ENCODE measurements around the gene FRMD4B.

FRMD4B gene

DNA sequence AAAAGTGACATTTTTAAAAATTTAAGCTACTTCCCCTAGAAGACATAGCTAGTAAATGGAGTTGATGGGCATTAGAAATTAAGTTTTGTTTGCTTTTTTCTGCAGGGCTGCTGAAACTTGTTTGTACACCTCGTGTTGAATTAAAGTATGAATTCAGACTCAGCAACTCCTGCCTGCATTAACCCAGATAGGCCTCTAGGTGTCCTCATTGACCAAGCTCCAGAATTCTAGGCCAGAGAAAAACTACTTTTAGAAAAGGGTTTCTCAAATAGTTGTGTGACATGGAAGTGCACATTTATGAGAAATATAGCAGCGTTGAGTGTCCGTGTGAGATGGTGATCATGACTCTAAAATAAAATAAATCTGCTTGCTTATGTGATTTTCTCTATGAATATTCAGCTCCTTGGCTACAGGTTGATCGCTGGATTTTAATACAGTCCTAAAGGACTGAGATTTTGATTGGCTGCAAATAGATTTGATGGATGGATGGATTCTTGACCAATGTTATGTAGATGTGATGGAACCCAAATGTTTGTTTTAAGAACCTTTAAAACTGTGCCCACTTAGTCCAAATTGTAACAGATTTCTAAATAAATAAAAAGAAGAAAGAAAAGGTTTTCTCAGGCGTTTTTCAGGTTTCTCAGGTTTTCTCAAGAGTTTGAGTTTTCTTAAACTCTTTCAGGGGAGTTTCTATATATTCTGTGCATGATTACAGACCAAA lies 224.1 kb downstream of the FRMD4B start:
- no peak for DNase-seq

DNA sequence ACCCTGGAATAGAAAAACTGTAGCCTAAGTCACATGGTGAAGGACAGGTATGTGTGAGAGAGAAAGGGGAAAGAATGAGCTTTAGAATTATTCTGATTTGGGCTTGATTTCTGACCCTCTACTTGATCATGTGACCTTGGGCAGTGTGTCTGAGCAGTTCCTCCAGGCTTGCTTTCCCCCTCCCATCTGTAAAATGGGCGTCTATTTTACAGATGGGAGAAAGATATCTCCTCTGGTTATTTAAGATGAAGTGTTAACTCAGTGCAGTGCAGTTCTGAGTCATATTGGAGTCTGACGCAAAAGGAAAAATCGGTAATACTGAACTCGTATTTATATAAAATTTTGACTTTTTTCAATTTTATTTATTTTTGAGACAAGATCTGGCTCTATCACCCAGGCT lies 225.4 kb downstream of the FRMD4B start:
- DNase-seq, result no peak

DNA sequence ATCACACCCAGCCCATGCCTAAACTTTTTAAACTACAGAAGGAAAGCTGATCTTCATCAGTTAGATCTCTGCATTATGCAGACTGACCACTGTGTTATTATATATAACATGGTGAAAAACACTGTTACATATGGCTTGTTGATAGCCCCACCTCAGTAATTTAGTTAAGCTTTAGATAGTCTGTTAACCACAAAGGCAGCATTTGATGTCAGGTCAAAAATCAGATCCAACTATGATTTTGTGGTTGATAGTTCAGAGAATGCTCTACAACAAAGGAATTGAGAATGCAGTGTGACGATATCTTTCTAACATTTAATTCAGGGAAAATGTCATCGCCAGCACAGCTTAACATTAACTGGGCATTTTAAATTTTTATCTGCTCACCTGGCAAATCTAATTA lies 225.8 kb downstream of the FRMD4B start:
- DNase-seq, result no peak

DNA sequence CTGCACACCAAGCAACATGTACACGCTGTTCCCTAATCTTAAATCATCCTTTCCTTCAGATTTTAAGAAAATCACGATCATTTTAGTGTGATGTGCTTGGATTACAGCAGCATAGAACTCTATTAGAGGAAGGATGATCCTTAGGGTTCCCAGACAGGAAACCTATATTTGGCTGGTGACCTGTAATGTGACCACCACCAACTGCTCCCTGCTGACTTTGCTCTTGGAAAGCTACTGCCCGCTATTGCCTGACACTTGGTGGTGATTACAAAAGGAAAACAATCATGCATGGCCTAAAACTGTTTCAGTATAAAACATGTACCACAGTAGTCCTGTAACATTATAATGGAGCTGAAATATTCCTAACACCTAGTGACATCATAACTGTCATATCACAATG lies 236.3 kb downstream of the FRMD4B start:
- no peak for DNase-seq

DNA sequence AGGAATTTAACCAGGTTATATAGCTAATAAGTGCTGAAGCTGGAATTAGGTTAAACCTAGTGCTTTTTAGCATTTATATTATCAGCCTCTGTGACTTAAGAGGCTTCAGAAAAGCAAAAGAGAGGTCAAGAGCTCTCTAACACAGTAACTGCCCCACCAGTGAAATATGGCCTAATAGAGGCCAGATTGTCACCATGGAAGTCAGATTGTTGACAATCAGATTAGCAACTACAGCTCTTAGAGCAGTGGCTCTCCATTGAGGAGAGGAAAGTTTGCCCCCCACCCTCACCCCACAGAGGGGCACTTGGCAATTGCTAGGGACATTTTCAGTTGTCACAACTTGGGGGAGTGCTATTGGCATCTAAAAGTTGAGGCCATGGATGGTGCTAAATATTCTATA lies 240.2 kb downstream of the FRMD4B start:
- no peak for DNase-seq

DNA sequence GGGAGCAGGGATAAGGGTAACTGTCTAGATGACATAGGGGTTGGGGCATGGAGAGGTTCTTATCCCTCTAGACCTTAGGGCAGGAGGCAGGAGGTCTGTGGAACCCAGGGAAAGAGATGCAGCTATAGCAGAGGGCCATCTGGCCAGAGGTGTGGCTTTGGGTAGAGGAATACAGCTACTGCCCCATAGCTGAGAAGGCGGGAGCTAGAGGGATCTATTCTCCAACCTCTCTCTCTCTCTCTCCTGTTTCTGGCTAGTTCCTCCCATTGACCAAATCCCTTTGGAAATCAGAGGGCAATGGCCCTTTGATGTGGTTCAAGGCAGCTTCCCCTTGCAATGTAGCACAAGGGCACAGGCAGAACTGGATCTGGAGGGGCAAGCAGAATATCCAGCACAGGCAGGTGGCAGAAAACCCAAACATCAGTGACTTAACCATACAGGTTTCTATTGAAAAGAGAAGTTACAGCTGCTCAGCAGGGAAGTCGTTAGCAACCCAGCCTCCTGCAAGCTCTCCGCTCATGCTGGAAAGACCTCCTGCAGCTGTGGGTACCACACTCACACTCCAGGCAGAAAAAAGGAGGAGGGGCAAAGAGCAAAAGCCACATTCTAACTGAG lies 241.2 kb downstream of the FRMD4B start:
- DNase-seq, result no peak

DNA sequence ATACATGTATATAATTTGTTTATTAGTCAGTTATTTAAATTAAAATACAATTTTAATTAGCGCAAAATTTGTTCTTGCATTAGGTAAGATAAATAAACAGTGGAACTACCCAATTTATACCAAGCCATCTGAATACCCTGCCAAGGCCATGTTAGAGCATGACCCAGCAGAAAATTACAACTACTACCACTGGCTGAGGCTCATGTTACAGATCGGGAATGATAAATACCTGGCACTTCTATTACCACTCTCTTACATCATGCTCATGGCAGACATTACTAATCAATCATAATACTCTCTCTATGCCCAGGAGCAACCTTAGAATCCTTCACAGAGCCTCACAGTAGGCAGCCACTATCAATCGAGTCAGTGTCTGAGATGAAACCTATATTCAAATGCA lies 242.3 kb downstream of the FRMD4B start:
- no peak for DNase-seq

DNA sequence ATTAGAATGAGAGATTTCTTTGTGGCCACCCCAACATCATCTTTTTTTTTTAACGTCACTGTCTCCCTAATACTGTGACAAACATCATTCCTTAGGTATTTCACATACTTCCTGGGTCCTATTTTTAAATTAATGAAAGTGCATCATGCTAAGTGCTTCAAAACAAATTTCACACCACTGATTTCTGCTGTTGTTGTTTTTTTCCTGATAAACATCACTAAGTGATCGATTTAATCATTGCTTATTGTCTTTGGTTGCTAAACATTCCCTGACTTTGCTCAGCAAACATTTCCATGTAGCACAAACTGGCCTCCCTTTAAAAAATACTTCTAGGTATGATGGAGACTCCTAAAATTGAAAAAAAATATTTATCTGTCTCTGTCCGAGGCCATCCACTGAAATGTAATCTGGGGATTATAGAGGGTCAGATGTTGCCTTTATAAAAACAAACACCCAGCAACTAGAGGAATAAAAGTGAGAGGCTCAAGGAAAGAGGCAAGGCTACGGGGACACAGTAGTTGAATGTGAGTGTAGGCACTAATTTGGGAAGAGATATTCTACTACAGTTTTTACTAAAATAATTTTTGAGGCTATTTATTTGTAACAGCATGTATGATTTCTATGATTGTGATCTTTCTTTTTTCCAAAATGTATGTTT lies 243.0 kb downstream of the FRMD4B start:
- DNase-seq, result no peak

DNA sequence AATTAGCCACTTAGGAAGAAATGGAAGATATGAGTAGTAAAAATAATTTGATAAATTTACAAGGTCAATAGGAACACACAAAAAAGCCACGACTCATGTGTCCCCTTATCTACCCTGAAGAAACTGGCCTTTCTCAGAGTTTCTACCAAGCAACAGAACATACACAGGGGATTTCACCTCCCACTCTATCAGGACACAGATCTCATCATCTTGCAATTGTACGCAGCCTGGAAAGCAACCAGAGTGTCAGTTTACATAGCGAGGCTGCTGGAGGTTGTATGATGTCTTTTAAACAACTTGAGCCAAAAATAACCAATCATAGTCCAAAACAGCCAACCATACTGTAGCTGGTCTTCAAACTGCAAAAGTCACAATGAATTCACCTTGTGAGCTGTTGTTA lies 243.8 kb downstream of the FRMD4B start:
- DNase-seq, result no peak

DNA sequence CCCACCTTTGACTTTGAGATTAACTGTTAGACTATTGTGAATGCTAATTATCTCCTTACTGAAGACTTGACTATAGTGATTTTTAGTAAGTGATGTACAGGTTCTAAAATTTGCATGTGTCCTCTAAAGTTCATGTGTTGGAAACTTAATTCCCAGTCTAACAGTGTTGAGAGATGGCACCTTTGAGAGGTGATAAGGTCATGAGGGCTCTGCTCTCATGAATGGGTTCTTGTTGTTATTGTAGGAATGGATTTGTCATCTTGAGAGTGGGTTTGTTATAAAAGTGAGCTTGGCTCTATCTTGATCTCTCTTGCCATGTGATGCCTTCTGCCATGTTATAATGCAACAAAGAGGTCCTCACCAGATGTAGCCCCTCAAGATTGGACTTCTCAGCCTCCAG lies 244.6 kb downstream of the FRMD4B start:
- DNase-seq, result no peak

DNA sequence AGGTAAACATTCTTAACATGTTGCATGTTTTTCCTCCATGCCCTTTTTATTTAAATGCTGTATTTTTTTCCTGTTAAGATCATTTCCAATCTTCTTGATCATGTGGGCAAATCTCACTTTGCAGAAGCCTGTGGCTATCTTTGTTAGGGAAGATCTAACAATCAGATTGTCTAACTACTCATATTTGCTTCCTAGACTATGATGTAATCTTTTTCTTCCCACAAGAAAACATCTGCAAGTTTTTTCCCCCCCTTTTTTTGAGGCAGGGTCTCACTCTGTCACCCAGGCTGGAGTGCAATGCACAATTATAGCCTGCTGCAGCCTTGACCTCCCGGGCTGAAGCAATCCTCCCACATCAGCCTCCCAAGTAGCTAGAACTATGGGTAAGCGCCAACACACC lies 248.5 kb downstream of the FRMD4B start:
- no peak for DNase-seq

DNA sequence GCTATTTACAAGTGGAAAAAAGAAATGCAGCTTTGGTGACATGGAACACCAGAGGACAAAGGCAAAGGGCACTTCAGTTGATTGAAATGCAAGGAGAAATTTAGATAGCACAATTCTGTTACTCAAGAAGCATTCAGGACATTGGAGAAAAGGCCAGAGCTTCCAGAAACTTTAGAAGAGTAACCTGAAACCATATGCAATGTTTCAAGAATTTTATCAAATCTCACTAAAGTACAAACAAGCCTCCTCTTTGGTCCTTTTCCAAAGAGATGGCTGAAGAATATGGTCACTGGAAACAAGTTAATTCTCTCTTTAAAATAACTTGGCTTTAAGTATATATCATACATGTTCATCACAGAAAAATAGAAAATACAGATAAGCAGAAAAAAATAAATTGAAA lies 248.9 kb downstream of the FRMD4B start:
- no peak for DNase-seq

DNA sequence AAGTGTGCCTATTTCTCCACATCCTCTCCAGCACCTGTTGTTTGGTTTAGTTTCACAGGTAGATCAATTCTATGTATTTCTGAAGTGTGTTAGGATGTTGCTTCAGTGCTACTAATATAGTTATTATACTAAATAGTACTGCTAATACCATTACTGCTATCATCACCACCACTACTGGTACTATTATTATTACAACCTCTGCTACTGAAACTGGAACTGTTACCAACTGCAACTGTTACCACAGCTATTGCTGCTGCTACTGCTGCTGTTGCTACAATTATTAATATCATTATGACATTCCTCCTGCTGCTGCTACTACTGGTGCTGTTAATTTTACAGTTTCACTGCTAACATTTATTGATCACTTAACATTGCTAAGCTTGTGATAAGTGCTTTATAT lies 255.2 kb downstream of the FRMD4B start:
- DNase-seq, result no peak

DNA sequence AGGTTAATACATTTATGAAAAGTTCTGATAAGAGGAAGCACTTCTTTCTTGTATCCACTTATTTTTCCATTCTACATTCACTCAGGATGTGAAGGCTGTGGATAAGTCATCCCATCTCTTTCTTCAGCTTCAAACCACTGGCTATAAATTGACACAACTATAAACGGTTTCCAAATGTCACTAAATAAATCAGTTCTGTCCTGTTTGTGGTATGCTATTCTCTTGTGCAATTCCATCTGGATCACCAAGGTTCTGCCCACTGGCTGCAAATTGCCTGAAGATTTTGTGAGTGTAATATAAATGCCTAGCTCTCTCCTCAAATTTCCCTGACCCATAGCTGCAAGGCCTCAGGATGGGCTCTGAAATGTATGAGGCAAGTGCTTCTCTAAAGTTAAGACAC lies 256.4 kb downstream of the FRMD4B start:
- no peak for DNase-seq

DNA sequence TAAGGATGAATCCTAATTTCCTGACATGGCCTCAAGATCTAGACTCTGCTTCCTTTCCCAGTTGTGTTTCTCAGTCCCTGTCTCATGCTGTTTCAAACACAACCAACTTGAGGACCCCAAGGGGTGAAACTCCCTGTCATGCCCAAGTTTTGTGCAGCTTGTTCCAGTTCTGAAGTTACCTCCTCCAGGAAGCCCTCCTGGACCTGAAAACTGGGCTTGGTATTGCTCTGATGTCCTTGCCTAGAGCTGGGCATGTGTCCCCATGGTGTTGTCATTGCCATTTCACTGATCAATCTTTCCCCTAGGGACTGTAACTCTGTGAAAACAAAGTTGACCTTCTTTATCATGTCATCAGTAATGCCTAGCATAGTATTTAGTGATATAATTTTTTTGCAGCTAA lies 257.4 kb downstream of the FRMD4B start:
- DNase-seq, result no peak

DNA sequence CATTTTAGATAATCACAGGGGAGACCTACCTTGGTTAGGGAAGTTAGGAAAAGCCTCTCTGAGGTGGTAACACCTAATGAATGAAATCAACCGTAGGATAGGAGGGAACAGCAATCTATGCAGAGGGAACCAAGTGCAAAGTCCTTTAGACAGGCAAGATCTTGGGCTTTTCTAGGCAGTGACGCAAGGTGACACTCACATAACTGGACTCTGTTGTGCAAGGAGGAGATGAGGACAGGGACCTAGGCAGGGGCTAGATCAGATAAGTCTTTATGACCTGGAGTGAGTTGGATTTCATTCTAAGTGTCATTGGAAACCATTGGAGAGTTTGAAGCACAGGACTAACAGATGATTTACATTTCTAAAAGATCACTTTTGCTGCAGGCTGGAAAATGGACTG lies 258.9 kb downstream of the FRMD4B start:
- no peak for DNase-seq

DNA sequence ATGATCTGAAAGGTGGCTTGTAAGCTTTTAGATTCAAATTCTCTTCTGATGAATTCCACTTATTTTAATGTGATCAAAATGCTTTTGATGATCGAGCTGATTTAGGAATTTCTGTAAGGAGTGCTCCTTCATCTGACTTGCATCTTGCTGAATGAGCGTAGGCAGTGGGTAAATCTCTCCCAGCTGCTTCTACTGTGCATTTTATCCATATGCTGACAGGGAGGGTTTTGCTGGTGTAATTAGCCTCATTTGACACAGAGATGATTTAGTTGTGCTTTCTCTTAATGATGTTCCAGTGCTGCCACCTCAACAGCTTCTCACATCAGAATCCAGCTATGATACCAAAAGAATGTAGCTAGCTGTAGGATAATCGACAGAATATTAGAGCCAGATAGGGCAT lies 259.7 kb downstream of the FRMD4B start:
- no peak for DNase-seq

DNA sequence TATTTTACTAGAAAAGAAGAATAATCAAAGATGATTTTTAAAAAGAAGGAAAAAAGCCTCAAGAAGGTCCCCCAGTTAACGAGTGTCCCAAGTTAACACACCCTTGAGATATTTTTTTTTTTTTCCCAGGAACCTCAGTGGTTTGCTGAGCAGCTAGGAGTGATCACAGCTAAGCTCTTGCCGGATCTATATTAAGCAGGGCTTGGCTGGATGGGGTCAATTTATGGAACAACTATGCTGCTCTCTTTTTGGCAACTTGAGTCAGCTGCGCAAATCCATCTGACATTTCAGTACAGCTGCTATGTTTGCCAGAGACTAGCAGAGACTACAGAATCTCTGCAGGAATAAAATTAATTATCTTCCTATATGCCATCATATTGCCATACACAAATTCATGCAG lies 263.5 kb downstream of the FRMD4B start, which contains the start of gene LMOD3:
LMOD3 (minus strand) TSS at position 193 of the 400 bp plus-strand sequence. CDS start 209 bp downstream, outside the sequence.
- DNase-seq, result no peak

DNA sequence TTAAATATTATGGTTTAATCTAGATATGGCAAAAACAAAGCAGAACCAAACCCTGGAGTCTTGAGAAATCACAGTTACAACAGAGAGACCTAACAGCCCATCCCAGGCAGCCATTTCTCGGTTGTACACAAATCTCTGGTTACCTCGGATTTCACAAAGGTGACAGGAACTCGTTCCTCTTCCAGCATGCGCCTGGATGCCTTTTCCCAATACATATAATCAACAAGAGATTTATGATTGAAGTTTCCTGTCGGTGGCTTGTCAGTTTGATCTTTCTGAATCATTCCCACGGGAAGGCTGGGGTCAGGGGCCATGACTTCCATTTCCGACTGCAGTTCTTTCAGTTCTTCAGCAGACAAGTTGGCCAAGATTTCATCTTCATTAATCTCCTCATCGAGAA lies 263.9 kb downstream of the FRMD4B start:
- no peak for DNase-seq

DNA sequence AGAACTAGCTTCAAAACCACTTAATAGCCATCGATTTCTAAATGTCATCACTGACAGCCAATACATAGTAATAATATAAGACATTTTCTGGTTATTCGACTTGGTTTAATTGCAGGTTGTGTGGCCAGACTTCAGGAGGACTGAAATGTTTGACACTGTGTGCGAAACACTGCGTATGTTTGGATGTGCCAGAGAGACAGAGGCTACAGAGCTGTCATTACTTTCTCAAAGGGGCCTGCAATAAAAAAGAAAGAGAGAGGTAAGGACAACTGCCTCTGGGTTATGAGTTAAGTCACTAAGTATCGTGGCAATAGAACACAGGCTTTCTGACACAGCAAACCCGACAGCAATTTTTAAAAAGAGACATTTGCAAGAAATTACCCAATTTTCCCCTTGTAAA lies 264.4 kb downstream of the FRMD4B start:
- DNase-seq, result no peak

DNA sequence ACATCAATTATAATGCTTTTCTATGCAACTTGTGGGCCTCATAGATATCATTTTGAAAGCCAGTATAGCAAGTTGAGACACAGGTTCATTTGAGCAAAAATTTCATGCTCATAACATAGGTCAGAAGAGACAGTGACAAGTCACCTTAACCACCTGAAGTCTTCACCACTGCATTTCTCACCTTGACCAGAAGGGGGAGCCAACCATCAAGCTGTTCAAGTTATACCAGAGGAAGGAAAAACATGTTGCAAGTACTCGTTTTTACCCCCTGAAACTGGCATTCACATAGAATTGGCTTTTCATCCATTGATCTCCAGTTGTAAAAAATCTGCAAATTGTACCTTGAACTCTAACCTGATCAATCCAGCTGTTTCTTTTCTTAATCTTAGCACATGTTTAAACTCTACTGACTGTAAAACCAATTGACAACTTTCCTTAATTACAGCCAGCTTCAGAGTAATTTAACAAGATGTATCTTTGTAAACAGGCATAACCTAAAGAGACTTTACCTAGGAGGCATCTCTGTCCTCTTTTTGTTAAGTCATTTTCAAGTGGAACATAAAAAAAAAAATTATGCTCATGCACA lies 264.9 kb downstream of the FRMD4B start:
- DNase-seq, result peak; percentile 71

Measured in stimulated activated CD4-positive, alpha-beta T cell treated with anti-CD3 and anti-CD28 coated beads, Interleukin-4, amount 100 ng/mL, for 1 hour (primary cell).